Duodenal mucosa (tissue), 2 donors: Measurements from ENCODE around the gene POLR3E.
A peak's percentile ranks its signal among the peaks of the same experiment; 100 is the strongest.

Experiments
- H3K27ac ChIP-seq: one replicate; pipeline ENCODE4 v1.7.0; 2013; ENCODE audit warnings: low read depth, low read length
- H3K27me3 ChIP-seq, 2 donors: one replicate each; pipeline ENCODE4 v1.7.0; 2013; ENCODE audit warnings: low read length in 2 of 2, control low read depth in 1 of 2; ENCODE audit not compliant: insufficient read depth in 2 of 2, control insufficient read depth in 1 of 2
- H3K36me3 ChIP-seq, 2 donors: one replicate each; pipeline ENCODE4 v1.7.0; 2013; ENCODE audit warnings: low read length in 2 of 2, control low read depth in 1 of 2; ENCODE audit not compliant: insufficient read depth in 2 of 2, control insufficient read depth in 1 of 2
- H3K4me1 ChIP-seq, 2 donors: one replicate each; pipeline ENCODE4 v1.7.0; 2013; ENCODE audit warnings: low read length in 2 of 2, control low read depth in 1 of 2; ENCODE audit not compliant: insufficient read depth in 2 of 2, control insufficient read depth in 1 of 2
- H3K4me3 ChIP-seq, 2 donors: one replicate each; pipeline ENCODE4 v1.7.0; 2013; ENCODE audit warnings: low read length in 2 of 2, low read depth in 1 of 2
- H3K9ac ChIP-seq, 2 donors: one replicate each; pipeline ENCODE4 v1.7.0; 2013; ENCODE audit warnings: low read length in 2 of 2, low read depth in 1 of 2
- H3K9me3 ChIP-seq, 2 donors: one replicate each; pipeline ENCODE4 v1.7.0; 2013; ENCODE audit warnings: low read length in 2 of 2, control low read depth in 1 of 2; ENCODE audit not compliant: control insufficient read depth in 1 of 2

Gene POLR3E

GRCh38 chr16:22374311-22375116 is 77.3 kb downstream of the POLR3E start, which contains the start of gene CDR2:
CDR2 (minus strand) TSS chr16:22374619; CDS start chr16:22374309, 310 bp downstream.
- no peaks in the 10 kb centered on the region for H3K36me3 ChIP-seq
- H3K27me3 ChIP-seq = no peaks in the 10 kb centered on the region
- peaks cover 36 to 38% of the 10 kb centered on the region in 2 donors for H3K4me1 ChIP-seq
- H3K27ac ChIP-seq = peak within 1 kb of the TSS; percentile 79
- no peaks in the 10 kb centered on the region for H3K9me3 ChIP-seq
- peak within 1 kb of the TSS; percentile 77 to 91 for H3K9ac ChIP-seq
- peak within 1 kb of the TSS; percentile 78 to 88 for H3K4me3 ChIP-seq

GRCh38 chr16:22375117-22375962 is 78.1 kb downstream of the POLR3E start:
- no peaks in the 10 kb centered on the region for H3K27me3 ChIP-seq
- H3K27ac ChIP-seq = peak overlapping the region; percentile 70
- no peaks in the 10 kb centered on the region for H3K9me3 ChIP-seq
- H3K4me3 ChIP-seq = peak overlapping the region; percentile 78 to 88
- H3K4me1 ChIP-seq = peaks cover 28 to 30% of the 10 kb centered on the region in 2 donors
- H3K36me3 ChIP-seq = no peaks in the 10 kb centered on the region
- H3K9ac ChIP-seq = peak overlapping the region; percentile 73 to 91

GRCh38 chr16:22375963-22376640 is 78.9 kb downstream of the POLR3E start:
- Histone ChIP-seq H3K36me3 (no peaks in the 10 kb centered on the region), H3K27ac (no peak overlapping the region), H3K27me3 (no peaks in the 10 kb centered on the region), H3K4me1 (peaks cover 22 to 25% of the 10 kb centered on the region in 2 donors), H3K4me3 (no peak overlapping the region), H3K9me3 (no peaks in the 10 kb centered on the region), H3K9ac (no peak overlapping the region)

- Histone ChIP-seq H3K36me3 (no peaks in the 10 kb centered on the region), H3K9me3 (no peaks in the 10 kb centered on the region), H3K4me1 (peaks cover 5 to 7% of the 10 kb centered on the region in 2 donors), H3K9ac (no peak overlapping the region), H3K4me3 (no peak overlapping the region), H3K27me3 (no peaks in the 10 kb centered on the region), H3K27ac (no peak overlapping the region)
These were observed 82.4 kb downstream of the POLR3E start for GRCh38 chr16:22379656-22380055.

GRCh38 chr16:22380529-22380928 is 83.3 kb downstream of the POLR3E start:
- Histone ChIP-seq H3K4me3 (no peak overlapping the region), H3K27me3 (no peaks in the 10 kb centered on the region), H3K36me3 (no peaks in the 10 kb centered on the region), H3K27ac (no peak overlapping the region), H3K4me1 (peaks cover 0 to 2% of the 10 kb centered on the region in 2 donors), H3K9me3 (no peaks in the 10 kb centered on the region), H3K9ac (no peak overlapping the region)

- Histone ChIP-seq H3K9ac (no peak overlapping the region), H3K27ac (no peak overlapping the region), H3K36me3 (no peaks in the 10 kb centered on the region), H3K4me1 (no peaks in the 10 kb centered on the region), H3K9me3 (no peaks in the 10 kb centered on the region), H3K27me3 (no peaks in the 10 kb centered on the region), H3K4me3 (no peak overlapping the region)
These were observed 84.2 kb downstream of the POLR3E start for GRCh38 chr16:22381392-22381791.

DNA sequence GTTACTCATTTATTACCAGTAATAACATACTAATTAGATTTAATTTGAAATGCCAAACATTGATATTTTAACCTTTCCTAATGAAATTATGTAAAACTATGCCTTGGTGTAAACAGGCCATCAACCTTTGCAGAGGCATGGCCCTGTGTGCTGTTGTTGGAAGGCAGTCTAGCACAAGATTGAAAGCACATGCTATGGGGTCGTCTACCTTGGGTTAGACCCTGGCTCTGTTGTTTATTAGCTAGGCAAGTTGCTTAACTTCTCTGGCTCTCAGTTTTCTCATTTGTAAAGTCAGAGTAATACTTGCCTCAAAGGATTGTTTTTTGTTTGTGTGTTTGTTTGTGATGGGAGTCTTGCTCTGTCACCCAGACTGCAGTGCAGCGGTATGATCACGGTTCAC is 86.6 kb downstream of the POLR3E start:
- Histone ChIP-seq H3K4me3 (no peak overlapping the region), H3K27ac (no peak overlapping the region)

More for the DNA sequence above, 86.6 kb downstream of the POLR3E start:
- H3K9ac ChIP-seq = no peak overlapping the region
- H3K9me3 ChIP-seq = no peaks in the 10 kb centered on the region
- no peaks in the 10 kb centered on the region for H3K36me3 ChIP-seq
- no peaks in the 10 kb centered on the region for H3K4me1 ChIP-seq
- H3K27me3 ChIP-seq = no peaks in the 10 kb centered on the region
